Neuron (in vitro differentiated cells): ENCODE measurements around the gene ZP1.

Experiments used
- H2AFZ ChIP-seq: one replicate; pipeline ENCODE4 v1.6.1; 2013; ENCODE audit warnings: low read depth, mild to moderate bottlenecking, inconsistent platforms, low read length, moderate library complexity
- H3K27me3 ChIP-seq: one replicate; pipeline ENCODE4 v1.6.1; 2013; ENCODE audit warnings: low read length; ENCODE audit not compliant: insufficient read depth
- H3K36me3 ChIP-seq: one replicate; pipeline ENCODE4 v1.6.1; 2013; ENCODE audit warnings: low read length; ENCODE audit not compliant: insufficient read depth
- H3K4me1 ChIP-seq: one replicate; pipeline ENCODE4 v1.6.1; 2013; ENCODE audit warnings: low read length; ENCODE audit not compliant: insufficient read depth
- H3K4me3 ChIP-seq: 2 replicates; pipeline ENCODE4 v1.5.1; 2013; ENCODE audit warnings: mild to moderate bottlenecking, low read length, moderate library complexity
- H3K9me3 ChIP-seq: one replicate; pipeline ENCODE4 v1.6.1; 2013; ENCODE audit warnings: low read length

ZP1 gene

GRCh38 chr11:60849641-60850520, 17.5 kb upstream of the ZP1 start:
- Histone ChIP-seq H3K9me3 (no peaks in the 10 kb centered on the region), H3K27me3 (no peaks in the 10 kb centered on the region), H3K4me1 (peaks cover 7% of the 10 kb centered on the region), H2AFZ (no peak overlapping the region), H3K4me3 (no peak overlapping the region), H3K36me3 (peaks cover 25% of the 10 kb centered on the region)

- no peaks in the 10 kb centered on the region for H3K27me3 ChIP-seq
- peaks cover 25% of the 10 kb centered on the region for H3K36me3 ChIP-seq
- no peaks in the 10 kb centered on the region for H3K9me3 ChIP-seq
- H3K4me3 ChIP-seq, result no peak overlapping the region
- H2AFZ ChIP-seq, result no peak overlapping the region
- no peaks in the 10 kb centered on the region for H3K4me1 ChIP-seq
These were observed 15.8 kb upstream of the ZP1 start for GRCh38 chr11:60851327-60852104.

- Histone ChIP-seq H3K9me3 (no peaks in the 10 kb centered on the region), H3K27me3 (no peaks in the 10 kb centered on the region), H3K4me1 (no peaks in the 10 kb centered on the region), H3K4me3 (no peak overlapping the region), H2AFZ (no peak overlapping the region), H3K36me3 (peaks cover 25% of the 10 kb centered on the region)
These were observed 15.0 kb upstream of the ZP1 start for GRCh38 chr11:60852117-60852981.

- H3K36me3 ChIP-seq, result peaks cover 23% of the 10 kb centered on the region
- no peaks in the 10 kb centered on the region for H3K4me1 ChIP-seq
- no peak overlapping the region for H3K4me3 ChIP-seq
These were observed 14.1 kb upstream of the ZP1 start for GRCh38 chr11:60852982-60853950.

GRCh38 chr11:60854140-60854846, 13.0 kb upstream of the ZP1 start:
- Histone ChIP-seq H3K27me3 (no peaks in the 10 kb centered on the region), H3K36me3 (peaks cover 20% of the 10 kb centered on the region), H3K9me3 (no peaks in the 10 kb centered on the region), H3K4me3 (no peak overlapping the region), H2AFZ (no peak overlapping the region), H3K4me1 (no peaks in the 10 kb centered on the region)

More at GRCh38 chr11:60852982-60853950, 14.1 kb upstream of the ZP1 start:
- no peaks in the 10 kb centered on the region for H3K27me3 ChIP-seq
- no peak overlapping the region for H2AFZ ChIP-seq
- H3K9me3 ChIP-seq, result no peaks in the 10 kb centered on the region

- Histone ChIP-seq H2AFZ (no peak overlapping the region), H3K4me3 (no peak overlapping the region), H3K36me3 (peaks cover 17% of the 10 kb centered on the region), H3K4me1 (no peaks in the 10 kb centered on the region), H3K27me3 (no peaks in the 10 kb centered on the region), H3K9me3 (no peaks in the 10 kb centered on the region)
These were observed 12.3 kb upstream of the ZP1 start for GRCh38 chr11:60854847-60855725.

- Histone ChIP-seq H3K9me3 (no peaks in the 10 kb centered on the region), H3K27me3 (no peaks in the 10 kb centered on the region), H3K4me1 (no peaks in the 10 kb centered on the region), H3K36me3 (peaks cover 8% of the 10 kb centered on the region), H2AFZ (no peak within 1 kb of the TSS), H3K4me3 (no peak within 1 kb of the TSS)
These were observed 11.4 kb upstream of the ZP1 start, which contains the start of gene PTGDR2 for GRCh38 chr11:60855726-60856633. PTGDR2 (minus strand) TSS chr11:60855950; CDS start chr11:60853722, 2,228 bp downstream.

- no peaks in the 10 kb centered on the region for H3K4me1 ChIP-seq
- no peaks in the 10 kb centered on the region for H3K36me3 ChIP-seq
- no peak overlapping the region for H3K4me3 ChIP-seq
- H3K9me3 ChIP-seq, result no peaks in the 10 kb centered on the region
- H2AFZ ChIP-seq, result no peak overlapping the region
- no peaks in the 10 kb centered on the region for H3K27me3 ChIP-seq
These were observed 9.7 kb upstream of the ZP1 start for GRCh38 chr11:60857378-60858232.

GRCh38 chr11:60858236-60858635, 9.1 kb upstream of the ZP1 start:
- Histone ChIP-seq H3K4me3 (no peak overlapping the region), H2AFZ (no peak overlapping the region), H3K9me3 (no peaks in the 10 kb centered on the region), H3K27me3 (no peaks in the 10 kb centered on the region), H3K36me3 (no peaks in the 10 kb centered on the region), H3K4me1 (no peaks in the 10 kb centered on the region)
